Esophagus muscularis mucosa (tissue), 4 donors: Measurements from ENCODE around the gene NTS. TPM values are rescaled to one million over a fixed set of nuclear protein-coding genes. Genes with fewer than 3 reads are reported as not detected.

ENCODE experiments used
- total RNA-seq, 4 donors: library from RNA; depleted of rRNA; stranded (reverse); fragments of >200 nt; gene quantifications; one replicate each; pipeline versions ENCODE4 v1.1.0 to v1.2.1, GENCODE V29; 2016

Gene NTS
- total RNA-seq, 4 donors from 2014 or later = 0.33 to 0.40 TPM; not detected in 2

Other genes with a start within 250 kb of the NTS start
- 1 to 10 TPM; 1.2 to 3.6 (median 2.1) TPM for gene RASSF9, start 37.9 kb upstream of the NTS start, total RNA-seq